ENCODE measurements around the gene DUSP11. TPM values are rescaled to one million over a fixed set of nuclear protein-coding genes. Genes with fewer than 3 reads are reported as not detected.

DUSP11 gene
- total and polyA plus RNA-seq, 2 of the 13 experiments (the other 11 are each of a cell fraction or from before 2014, with no cell fraction given), result 30.5 to 36.2 TPM

DNA sequence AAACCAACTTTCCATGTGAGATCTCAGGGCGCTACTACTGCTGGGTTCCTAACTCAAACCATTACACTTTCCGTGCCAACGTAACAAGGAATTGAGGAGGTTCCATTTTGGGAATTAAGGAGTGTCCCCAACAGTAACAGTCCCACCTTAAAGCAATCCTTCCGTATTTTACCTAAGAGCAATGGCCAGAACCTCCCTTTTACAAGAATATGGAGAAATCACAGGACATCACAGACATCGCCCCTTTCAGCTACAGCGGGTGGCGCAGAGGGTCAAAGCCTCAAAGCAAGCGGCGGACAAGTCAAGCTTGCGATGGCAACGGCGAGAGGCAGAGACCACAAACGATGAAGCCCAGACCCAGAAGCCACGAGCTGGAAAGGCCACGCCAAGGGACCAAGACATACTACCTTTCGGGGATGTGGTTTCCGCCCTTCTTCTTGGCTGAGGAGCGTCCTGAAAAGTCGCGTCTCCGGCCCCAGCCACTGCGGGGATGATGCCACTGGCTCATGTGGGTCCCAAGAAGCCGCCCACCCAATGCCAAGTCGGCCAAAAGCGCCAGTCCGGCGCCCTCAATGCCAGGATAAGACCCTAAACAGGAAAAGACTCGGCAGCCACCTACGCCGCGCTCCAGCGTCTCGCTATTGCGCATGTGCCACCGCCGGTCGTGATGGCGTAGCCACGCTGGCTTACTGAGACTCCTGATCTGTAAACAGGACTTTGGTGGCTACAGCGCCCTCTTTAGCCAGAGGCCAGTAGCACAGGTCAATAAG, at the start of gene DUSP11 (continued):
- TF ChIP-seq, protein P1, sequence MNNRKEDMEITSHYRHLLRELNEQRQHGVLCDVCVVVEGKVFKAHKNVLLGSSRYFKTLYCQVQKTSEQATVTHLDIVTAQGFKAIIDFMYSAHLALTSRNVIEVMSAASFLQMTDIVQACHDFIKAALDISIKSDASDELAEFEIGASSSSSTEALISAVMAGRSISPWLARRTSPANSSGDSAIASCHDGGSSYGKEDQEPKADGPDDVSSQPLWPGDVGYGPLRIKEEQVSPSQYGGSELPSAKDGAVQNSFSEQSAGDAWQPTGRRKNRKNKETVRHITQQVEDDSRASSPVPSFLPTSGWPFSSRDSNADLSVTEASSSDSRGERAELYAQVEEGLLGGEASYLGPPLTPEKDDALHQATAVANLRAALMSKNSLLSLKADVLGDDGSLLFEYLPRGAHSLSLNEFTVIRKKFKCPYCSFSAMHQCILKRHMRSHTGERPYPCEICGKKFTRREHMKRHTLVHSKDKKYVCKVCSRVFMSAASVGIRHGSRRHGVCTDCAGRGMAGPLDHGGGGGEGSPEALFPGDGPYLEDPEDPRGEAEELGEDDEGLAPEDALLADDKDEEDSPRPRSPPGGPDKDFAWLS (CRISPR knock-in tag; IDR thresholded peaks at IDR 0.05; ENCODE audit: borderline replicate concordance), result no peak
- TF ChIP-seq DNMT1 (CRISPR knock-in tag; IDR thresholded peaks at IDR 0.05) (0 out of 2 replicates have a peak, but pooled peaks have one; percentile 65), REXO4 (CRISPR knock-in tag; IDR thresholded peaks at IDR 0.05; ENCODE audit: borderline replicate concordance) (no peak), PLRG1 (conservative IDR thresholded peaks at IDR 0.05) (no peak), ZNF441 (CRISPR knock-in tag; IDR thresholded peaks at IDR 0.05; ENCODE audit: borderline replicate concordance) (peak; percentile 84; the same call in 1 of the 2 replicates), HOXA5 (CRISPR knock-in tag; IDR thresholded peaks at IDR 0.05) (0 out of 2 replicates have a peak, but pooled peaks have one; percentile 80), MATR3 (CRISPR knock-in tag; IDR thresholded peaks at IDR 0.05) (no peak), USF2 (IDR thresholded peaks at IDR 0.05; ENCODE audit: low read depth, low read length) (no peak), USF2 (CRISPR knock-in tag; IDR thresholded peaks at IDR 0.05; ENCODE audit: borderline replicate concordance) (no peak), KMT2B (CRISPR knock-in tag; IDR thresholded peaks at IDR 0.05) (peak; percentile 74), ZNF256 (CRISPR knock-in tag; conservative IDR thresholded peaks at IDR 0.05) (no peak), GTF2F1 (IDR thresholded peaks at IDR 0.05; ENCODE audit: low read length) (no peak), ZFP62 (CRISPR knock-in tag; IDR thresholded peaks at IDR 0.05) (no peak), PHF20 (CRISPR knock-in tag; IDR thresholded peaks at IDR 0.05) (peak; percentile 63), FOXK1 (CRISPR knock-in tag; IDR thresholded peaks at IDR 0.05; ENCODE audit: borderline replicate concordance, low read depth) (peak; percentile 99), ZNF382 (CRISPR knock-in tag; IDR thresholded peaks at IDR 0.05; ENCODE audit: borderline replicate concordance) (no peak), ZNF747 (CRISPR knock-in tag; IDR thresholded peaks at IDR 0.05; ENCODE audit: borderline replicate concordance) (peak; percentile 66; the same call in 1 of the 2 replicates)
- TF ChIP-seq, protein P2, sequence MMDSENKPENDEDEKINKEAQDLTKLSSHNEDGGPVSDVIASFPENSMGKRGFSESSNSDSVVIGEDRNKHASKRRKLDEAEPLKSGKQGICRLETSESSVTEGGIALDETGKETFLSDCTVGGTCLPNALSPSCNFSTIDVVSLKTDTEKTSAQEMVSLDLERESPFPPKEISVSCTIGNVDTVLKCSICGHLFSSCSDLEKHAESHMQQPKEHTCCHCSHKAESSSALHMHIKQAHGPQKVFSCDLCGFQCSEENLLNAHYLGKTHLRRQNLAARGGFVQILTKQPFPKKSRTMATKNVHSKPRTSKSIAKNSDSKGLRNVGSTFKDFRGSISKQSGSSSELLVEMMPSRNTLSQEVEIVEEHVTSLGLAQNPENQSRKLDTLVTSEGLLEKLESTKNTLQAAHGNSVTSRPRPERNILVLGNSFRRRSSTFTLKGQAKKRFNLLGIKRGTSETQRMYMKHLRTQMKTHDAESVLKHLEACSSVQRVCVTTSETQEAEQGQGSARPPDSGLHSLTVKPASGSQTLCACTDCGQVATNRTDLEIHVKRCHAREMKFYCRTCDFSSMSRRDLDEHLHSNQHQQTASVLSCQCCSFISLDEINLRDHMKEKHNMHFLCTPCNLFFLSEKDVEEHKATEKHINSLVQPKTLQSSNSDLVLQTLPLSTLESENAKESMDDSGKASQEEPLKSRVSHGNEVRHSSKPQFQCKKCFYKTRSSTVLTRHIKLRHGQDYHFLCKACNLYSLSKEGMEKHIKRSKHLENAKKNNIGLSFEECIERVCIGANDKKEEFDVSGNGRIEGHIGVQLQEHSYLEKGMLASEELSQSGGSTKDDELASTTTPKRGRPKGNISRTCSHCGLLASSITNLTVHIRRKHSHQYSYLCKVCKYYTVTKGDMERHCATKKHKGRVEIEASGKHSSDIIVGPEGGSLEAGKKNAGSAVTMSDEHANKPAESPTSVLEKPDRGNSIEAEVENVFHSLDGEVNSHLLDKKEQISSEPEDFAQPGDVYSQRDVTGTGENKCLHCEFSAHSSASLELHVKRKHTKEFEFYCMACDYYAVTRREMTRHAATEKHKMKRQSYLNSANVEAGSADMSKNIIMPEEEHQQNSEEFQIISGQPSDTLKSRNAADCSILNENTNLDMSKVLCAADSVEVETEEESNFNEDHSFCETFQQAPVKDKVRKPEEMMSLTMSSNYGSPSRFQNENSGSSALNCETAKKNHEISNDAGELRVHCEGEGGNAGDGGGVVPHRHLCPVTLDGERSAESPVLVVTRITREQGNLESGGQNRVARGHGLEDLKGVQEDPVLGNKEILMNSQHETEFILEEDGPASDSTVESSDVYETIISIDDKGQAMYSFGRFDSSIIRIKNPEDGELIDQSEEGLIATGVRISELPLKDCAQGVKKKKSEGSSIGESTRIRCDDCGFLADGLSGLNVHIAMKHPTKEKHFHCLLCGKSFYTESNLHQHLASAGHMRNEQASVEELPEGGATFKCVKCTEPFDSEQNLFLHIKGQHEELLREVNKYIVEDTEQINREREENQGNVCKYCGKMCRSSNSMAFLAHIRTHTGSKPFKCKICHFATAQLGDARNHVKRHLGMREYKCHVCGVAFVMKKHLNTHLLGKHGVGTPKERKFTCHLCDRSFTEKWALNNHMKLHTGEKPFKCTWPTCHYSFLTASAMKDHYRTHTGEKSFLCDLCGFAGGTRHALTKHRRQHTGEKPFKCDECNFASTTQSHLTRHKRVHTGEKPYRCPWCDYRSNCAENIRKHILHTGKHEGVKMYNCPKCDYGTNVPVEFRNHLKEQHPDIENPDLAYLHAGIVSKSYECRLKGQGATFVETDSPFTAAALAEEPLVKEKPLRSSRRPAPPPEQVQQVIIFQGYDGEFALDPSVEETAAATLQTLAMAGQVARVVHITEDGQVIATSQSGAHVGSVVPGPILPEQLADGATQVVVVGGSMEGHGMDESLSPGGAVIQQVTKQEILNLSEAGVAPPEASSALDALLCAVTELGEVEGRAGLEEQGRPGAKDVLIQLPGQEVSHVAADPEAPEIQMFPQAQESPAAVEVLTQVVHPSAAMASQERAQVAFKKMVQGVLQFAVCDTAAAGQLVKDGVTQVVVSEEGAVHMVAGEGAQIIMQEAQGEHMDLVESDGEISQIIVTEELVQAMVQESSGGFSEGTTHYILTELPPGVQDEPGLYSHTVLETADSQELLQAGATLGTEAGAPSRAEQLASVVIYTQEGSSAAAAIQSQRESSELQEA (CRISPR knock-in tag; IDR thresholded peaks at IDR 0.05; ENCODE audit: not compliant biosample characterization), result peak; percentile 93
